SK-N-SH (cell line): Measurements from ENCODE around the gene CDO1. TPM values are rescaled to one million over a fixed set of nuclear protein-coding genes. Genes with fewer than 3 reads are reported as not detected.

ENCODE experiments used
- CTCF ChIA-PET: fragments of 300-600, 350-600 bp; formaldehyde crosslinking; extraction: SDS; loops from one replicate; lab custom pipeline; 2021; lab: Yijun Ruan, JAX
- POLR2A ChIA-PET: fragments of 350-600 bp; sonication (Branson Sonifier 250); formaldehyde crosslinking; extraction: SDS; loops from one replicate; lab custom pipeline; 2020; ENCODE audit warnings: antibody characterized with exemption, inconsistent platforms; lab: Yijun Ruan, JAX
- DNase-seq: peaks from one replicate; pipeline ENCODE4 v3.0.0; 2012
- H2AFZ ChIP-seq: fragments of 200-600 bp; sonication (generic); 2 replicates; pipeline ENCODE4 v1.8.1; 2016; ENCODE audit warnings: antibody characterized with exemption, mild to moderate bottlenecking, low read depth
- H3F3A ChIP-seq: fragments of 200-600 bp; sonication (generic); replicated peaks from 2 replicates; pipeline ENCODE3; 2016; ENCODE audit warnings: antibody characterized with exemption, mild to moderate bottlenecking; ENCODE audit not compliant: insufficient read depth
- H3K27ac ChIP-seq, 2 experiments: fragments of 200-500 bp in 1 of 2; fragments of 200-600 bp in 1 of 2; sonication (Bioruptor generic) in 1 of 2; sonication (generic), shearing (Covaris generic) in 1 of 2; 2 replicates each; pipeline versions ENCODE4 v1.5.1 to v1.6.1; 2014 to 2016; ENCODE audit warnings: low read depth in 2 of 2, inconsistent platforms in 1 of 2, low read length in 1 of 2, mild to moderate bottlenecking in 1 of 2, mixed read lengths in 1 of 2
- H3K27me3 ChIP-seq: fragments of 200-600 bp; sonication (generic), shearing (Covaris generic); 2 replicates; pipeline ENCODE4 v1.6.1; 2016; ENCODE audit warnings: mixed run types; ENCODE audit not compliant: insufficient read depth
- H3K36me3 ChIP-seq, 2 experiments: fragments of 200-500 bp in 1 of 2; fragments of 200-600 bp in 1 of 2; sonication (Bioruptor generic) in 1 of 2; sonication (generic) in 1 of 2; replicated peaks in 1 of 2; 2 replicates each; pipeline versions ENCODE3 to v1.5.1; 2014 to 2016; ENCODE audit warnings: low read length in 1 of 2, mild to moderate bottlenecking in 1 of 2; ENCODE audit not compliant: insufficient read depth in 2 of 2, control insufficient read depth in 1 of 2
- H3K4me1 ChIP-seq, 2 experiments: fragments of 200-500 bp in 1 of 2; fragments of 200-600 bp in 1 of 2; sonication (Bioruptor generic) in 1 of 2; sonication (generic), shearing (Covaris generic) in 1 of 2; 2 replicates each; pipeline versions ENCODE4 v1.5.1 to v1.6.1; 2014 to 2016; ENCODE audit warnings: low read depth in 1 of 2, low read length in 1 of 2, mixed run types in 1 of 2; ENCODE audit not compliant: insufficient read depth in 2 of 2, control insufficient read depth in 1 of 2
- H3K4me2 ChIP-seq: fragments of 200-600 bp; sonication (generic), shearing (Covaris generic); 2 replicates; pipeline ENCODE4 v1.6.1; 2017; ENCODE audit warnings: mixed run types
- H3K4me3 ChIP-seq, 2 experiments: fragments of 200-500 bp in 1 of 2; fragments of 200-600 bp in 1 of 2; sonication (Bioruptor generic) in 1 of 2; sonication (generic), shearing (Covaris generic) in 1 of 2; 2 replicates each; pipeline versions ENCODE4 v1.5.1 to v1.8.1; 2014 to 2016; ENCODE audit warnings: low read depth in 2 of 2, inconsistent platforms in 1 of 2, low read length in 1 of 2, mild to moderate bottlenecking in 1 of 2, mixed read lengths in 1 of 2, moderate library complexity in 1 of 2
- H3K79me2 ChIP-seq: fragments of 200-600 bp; sonication (generic); 2 replicates; pipeline ENCODE4 v1.8.1; 2017; ENCODE audit warnings: mild to moderate bottlenecking; ENCODE audit not compliant: insufficient read depth
- H3K9ac ChIP-seq: fragments of 200-600 bp; sonication (generic); 2 replicates; pipeline ENCODE4 v1.6.1; 2017; ENCODE audit warnings: mixed run types
- H3K9me2 ChIP-seq: fragments of 200-600 bp; sonication (generic); 2 replicates; pipeline ENCODE4 v1.6.1; 2017; ENCODE audit warnings: mixed run types
- H3K9me3 ChIP-seq: fragments of 200-600 bp; sonication (generic); 2 replicates; pipeline ENCODE4 v1.6.1; 2017; ENCODE audit warnings: mixed run types, mild to moderate bottlenecking, moderate library complexity
- H4K20me1 ChIP-seq: fragments of 200-600 bp; sonication (generic); 2 replicates; pipeline ENCODE4 v1.6.1; 2017; ENCODE audit warnings: mild to moderate bottlenecking, mixed run types; ENCODE audit not compliant: insufficient read depth
- ELF1 ChIP-seq: IDR thresholded peaks from 2 replicates; pipeline ENCODE4 v1.4.0; 2012
- FOSL2 ChIP-seq: IDR thresholded peaks from 2 replicates; pipeline ENCODE4 v1.4.0; 2012; ENCODE audit warnings: low read depth, mild to moderate bottlenecking, moderate library complexity, borderline replicate concordance
- JUND ChIP-seq: IDR thresholded peaks from 2 replicates; pipeline ENCODE4 v1.4.0; 2012
- MEF2A ChIP-seq: IDR thresholded peaks from 2 replicates; pipeline ENCODE4 v1.4.0; 2012; ENCODE audit warnings: low read depth, borderline replicate concordance
- NFIC ChIP-seq: IDR thresholded peaks from 2 replicates; pipeline ENCODE4 v1.4.0; 2012; ENCODE audit warnings: borderline replicate concordance
- RXRA ChIP-seq: IDR thresholded peaks from 2 replicates; pipeline ENCODE4 v1.4.0; 2012; ENCODE audit warnings: low read depth, mild to moderate bottlenecking, borderline replicate concordance
- SIN3A ChIP-seq: IDR thresholded peaks from 2 replicates; pipeline ENCODE4 v1.6.1; 2012; ENCODE audit warnings: low read depth, mild to moderate bottlenecking, low read length, moderate library complexity, borderline replicate concordance
- SMC3 ChIP-seq: IDR thresholded peaks from 2 replicates; pipeline ENCODE4 v1.6.1; 2012; ENCODE audit warnings: low read depth, low read length, improper control_type of control experiment
- TAF1 ChIP-seq: IDR thresholded peaks from 2 replicates; pipeline ENCODE4 v1.6.1; 2012; ENCODE audit warnings: low read depth, mild to moderate bottlenecking, low read length, moderate library complexity, borderline replicate concordance
- TCF12 ChIP-seq: IDR thresholded peaks from 2 replicates; pipeline ENCODE4 v1.4.0; 2012
- WGBS: methylation state at CpG from one replicate; pipeline ENCODE4 v1.1.6; 2017; ENCODE audit warnings: low lambda C conversion rate; 5-methylcytosine and 5-hydroxymethylcytosine counted together
- polyA plus RNA-seq, 3 experiments: library from polyadenylated mRNA; depleted of rRNA; stranded (reverse); fragments of >200 nt; gene quantifications; 2 replicates each; pipeline ENCODE4 v1.2.3, GENCODE V29; 2012
- TF ChIP-seq, protein P1 (sequence below): IDR thresholded peaks from 2 replicates; pipeline ENCODE4 v1.4.0; 2012; ENCODE audit warnings: low read depth, borderline replicate concordance
- TF ChIP-seq, protein P2 (sequence below): fragments of 200-600 bp; sonication (generic); IDR thresholded peaks from 2 replicates; pipeline ENCODE4 v1.6.1; 2017; ENCODE audit warnings: antibody characterized with exemption, mild to moderate bottlenecking, moderate library complexity
- TF ChIP-seq, protein P3 (sequence below): fragments of 150-350 bp; IDR thresholded peaks from 2 replicates; pipeline ENCODE4 v1.6.1; 2017; ENCODE audit warnings: antibody characterized with exemption, low read length, low read depth, borderline replicate concordance
- TF ChIP-seq, protein P4 (sequence below): IDR thresholded peaks from 2 replicates; pipeline ENCODE4 v1.4.0; 2012; ENCODE audit warnings: low read depth, borderline replicate concordance
- TF ChIP-seq, protein P5 (sequence below): fragments of 150-350 bp; IDR thresholded peaks from 2 replicates; pipeline ENCODE4 v1.6.1; 2016; ENCODE audit warnings: mild to moderate bottlenecking, low read depth, low read length
- TF ChIP-seq, protein P6 (sequence below): IDR thresholded peaks from 2 replicates; pipeline ENCODE4 v1.6.1; 2012; ENCODE audit warnings: mild to moderate bottlenecking, low read depth, low read length, moderate library complexity

Gene CDO1
- polyA plus RNA-seq, 1 of the 3 experiments (the other 2 are of a cell fraction): 3.1 TPM

DNA sequence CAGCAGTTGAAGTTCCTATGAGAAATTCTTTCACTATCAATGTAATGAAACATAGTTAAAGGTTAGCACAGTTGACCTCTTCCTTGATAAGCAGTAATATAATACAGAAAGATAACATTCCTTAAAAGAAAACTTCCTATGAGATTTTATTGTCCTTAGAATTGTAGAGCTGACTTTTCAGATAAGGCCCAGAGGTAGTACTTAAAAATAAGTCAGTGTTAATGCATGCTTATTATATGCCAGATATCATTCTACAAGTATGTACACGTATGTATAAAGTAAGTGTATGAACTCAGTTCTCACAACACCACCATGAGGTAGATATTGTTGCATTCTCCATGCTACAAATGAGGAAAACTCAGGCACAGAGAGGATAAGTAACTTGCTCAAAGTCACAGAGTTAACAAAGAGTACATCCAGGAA is 40.6 kb upstream of the CDO1 start:
- ChIA-PET POLR2A (no interaction called here), CTCF (no interaction called here)
- H3K9me2 ChIP-seq: no peaks in the 10 kb centered on the region
- TF ChIP-seq SIN3A (no peak), JUND (no peak), SMC3 (no peak), RXRA (no peak), ELF1 (no peak), TAF1 (no peak), FOSL2 (no peak), MEF2A (no peak), NFIC (no peak), TCF12 (no peak)
- TF ChIP-seq, protein P1, sequence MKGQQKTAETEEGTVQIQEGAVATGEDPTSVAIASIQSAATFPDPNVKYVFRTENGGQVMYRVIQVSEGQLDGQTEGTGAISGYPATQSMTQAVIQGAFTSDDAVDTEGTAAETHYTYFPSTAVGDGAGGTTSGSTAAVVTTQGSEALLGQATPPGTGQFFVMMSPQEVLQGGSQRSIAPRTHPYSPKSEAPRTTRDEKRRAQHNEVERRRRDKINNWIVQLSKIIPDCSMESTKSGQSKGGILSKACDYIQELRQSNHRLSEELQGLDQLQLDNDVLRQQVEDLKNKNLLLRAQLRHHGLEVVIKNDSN: no peak
- TF ChIP-seq, protein P2, sequence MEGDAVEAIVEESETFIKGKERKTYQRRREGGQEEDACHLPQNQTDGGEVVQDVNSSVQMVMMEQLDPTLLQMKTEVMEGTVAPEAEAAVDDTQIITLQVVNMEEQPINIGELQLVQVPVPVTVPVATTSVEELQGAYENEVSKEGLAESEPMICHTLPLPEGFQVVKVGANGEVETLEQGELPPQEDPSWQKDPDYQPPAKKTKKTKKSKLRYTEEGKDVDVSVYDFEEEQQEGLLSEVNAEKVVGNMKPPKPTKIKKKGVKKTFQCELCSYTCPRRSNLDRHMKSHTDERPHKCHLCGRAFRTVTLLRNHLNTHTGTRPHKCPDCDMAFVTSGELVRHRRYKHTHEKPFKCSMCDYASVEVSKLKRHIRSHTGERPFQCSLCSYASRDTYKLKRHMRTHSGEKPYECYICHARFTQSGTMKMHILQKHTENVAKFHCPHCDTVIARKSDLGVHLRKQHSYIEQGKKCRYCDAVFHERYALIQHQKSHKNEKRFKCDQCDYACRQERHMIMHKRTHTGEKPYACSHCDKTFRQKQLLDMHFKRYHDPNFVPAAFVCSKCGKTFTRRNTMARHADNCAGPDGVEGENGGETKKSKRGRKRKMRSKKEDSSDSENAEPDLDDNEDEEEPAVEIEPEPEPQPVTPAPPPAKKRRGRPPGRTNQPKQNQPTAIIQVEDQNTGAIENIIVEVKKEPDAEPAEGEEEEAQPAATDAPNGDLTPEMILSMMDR: no peak
- TF ChIP-seq, protein P3, sequence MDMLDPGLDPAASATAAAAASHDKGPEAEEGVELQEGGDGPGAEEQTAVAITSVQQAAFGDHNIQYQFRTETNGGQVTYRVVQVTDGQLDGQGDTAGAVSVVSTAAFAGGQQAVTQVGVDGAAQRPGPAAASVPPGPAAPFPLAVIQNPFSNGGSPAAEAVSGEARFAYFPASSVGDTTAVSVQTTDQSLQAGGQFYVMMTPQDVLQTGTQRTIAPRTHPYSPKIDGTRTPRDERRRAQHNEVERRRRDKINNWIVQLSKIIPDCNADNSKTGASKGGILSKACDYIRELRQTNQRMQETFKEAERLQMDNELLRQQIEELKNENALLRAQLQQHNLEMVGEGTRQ: no peak
- TF ChIP-seq, protein P4, sequence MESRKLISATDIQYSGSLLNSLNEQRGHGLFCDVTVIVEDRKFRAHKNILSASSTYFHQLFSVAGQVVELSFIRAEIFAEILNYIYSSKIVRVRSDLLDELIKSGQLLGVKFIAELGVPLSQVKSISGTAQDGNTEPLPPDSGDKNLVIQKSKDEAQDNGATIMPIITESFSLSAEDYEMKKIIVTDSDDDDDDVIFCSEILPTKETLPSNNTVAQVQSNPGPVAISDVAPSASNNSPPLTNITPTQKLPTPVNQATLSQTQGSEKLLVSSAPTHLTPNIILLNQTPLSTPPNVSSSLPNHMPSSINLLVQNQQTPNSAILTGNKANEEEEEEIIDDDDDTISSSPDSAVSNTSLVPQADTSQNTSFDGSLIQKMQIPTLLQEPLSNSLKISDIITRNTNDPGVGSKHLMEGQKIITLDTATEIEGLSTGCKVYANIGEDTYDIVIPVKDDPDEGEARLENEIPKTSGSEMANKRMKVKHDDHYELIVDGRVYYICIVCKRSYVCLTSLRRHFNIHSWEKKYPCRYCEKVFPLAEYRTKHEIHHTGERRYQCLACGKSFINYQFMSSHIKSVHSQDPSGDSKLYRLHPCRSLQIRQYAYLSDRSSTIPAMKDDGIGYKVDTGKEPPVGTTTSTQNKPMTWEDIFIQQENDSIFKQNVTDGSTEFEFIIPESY: no peak
- TF ChIP-seq, protein P5, sequence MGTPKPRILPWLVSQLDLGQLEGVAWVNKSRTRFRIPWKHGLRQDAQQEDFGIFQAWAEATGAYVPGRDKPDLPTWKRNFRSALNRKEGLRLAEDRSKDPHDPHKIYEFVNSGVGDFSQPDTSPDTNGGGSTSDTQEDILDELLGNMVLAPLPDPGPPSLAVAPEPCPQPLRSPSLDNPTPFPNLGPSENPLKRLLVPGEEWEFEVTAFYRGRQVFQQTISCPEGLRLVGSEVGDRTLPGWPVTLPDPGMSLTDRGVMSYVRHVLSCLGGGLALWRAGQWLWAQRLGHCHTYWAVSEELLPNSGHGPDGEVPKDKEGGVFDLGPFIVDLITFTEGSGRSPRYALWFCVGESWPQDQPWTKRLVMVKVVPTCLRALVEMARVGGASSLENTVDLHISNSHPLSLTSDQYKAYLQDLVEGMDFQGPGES: no peak
- TF ChIP-seq, protein P6, sequence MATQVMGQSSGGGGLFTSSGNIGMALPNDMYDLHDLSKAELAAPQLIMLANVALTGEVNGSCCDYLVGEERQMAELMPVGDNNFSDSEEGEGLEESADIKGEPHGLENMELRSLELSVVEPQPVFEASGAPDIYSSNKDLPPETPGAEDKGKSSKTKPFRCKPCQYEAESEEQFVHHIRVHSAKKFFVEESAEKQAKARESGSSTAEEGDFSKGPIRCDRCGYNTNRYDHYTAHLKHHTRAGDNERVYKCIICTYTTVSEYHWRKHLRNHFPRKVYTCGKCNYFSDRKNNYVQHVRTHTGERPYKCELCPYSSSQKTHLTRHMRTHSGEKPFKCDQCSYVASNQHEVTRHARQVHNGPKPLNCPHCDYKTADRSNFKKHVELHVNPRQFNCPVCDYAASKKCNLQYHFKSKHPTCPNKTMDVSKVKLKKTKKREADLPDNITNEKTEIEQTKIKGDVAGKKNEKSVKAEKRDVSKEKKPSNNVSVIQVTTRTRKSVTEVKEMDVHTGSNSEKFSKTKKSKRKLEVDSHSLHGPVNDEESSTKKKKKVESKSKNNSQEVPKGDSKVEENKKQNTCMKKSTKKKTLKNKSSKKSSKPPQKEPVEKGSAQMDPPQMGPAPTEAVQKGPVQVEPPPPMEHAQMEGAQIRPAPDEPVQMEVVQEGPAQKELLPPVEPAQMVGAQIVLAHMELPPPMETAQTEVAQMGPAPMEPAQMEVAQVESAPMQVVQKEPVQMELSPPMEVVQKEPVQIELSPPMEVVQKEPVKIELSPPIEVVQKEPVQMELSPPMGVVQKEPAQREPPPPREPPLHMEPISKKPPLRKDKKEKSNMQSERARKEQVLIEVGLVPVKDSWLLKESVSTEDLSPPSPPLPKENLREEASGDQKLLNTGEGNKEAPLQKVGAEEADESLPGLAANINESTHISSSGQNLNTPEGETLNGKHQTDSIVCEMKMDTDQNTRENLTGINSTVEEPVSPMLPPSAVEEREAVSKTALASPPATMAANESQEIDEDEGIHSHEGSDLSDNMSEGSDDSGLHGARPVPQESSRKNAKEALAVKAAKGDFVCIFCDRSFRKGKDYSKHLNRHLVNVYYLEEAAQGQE: no peak
- H3F3A ChIP-seq: peaks cover 4% of the 10 kb centered on the region
- no peaks in the 10 kb centered on the region for H3K36me3 ChIP-seq
- H3K9me3 ChIP-seq: no peaks in the 10 kb centered on the region
- H3K79me2 ChIP-seq: peaks cover 88% of the 10 kb centered on the region
- 95% methylated on average over 1 of the region's 1 CpG for WGBS
- no peak overlapping the region for H3K27ac ChIP-seq
- no peak overlapping the region for H3K4me2 ChIP-seq
- no peaks in the 10 kb centered on the region for H3K27me3 ChIP-seq
- H4K20me1 ChIP-seq: peaks cover 20% of the 10 kb centered on the region
- DNase-seq: no peak
- H3K9ac ChIP-seq: no peak overlapping the region
- no peak overlapping the region for H2AFZ ChIP-seq
- H3K4me1 ChIP-seq: peaks cover 0 to 14% of the 10 kb centered on the region in 2 experiments; a peak in 3 of 4 replicates
- H3K4me3 ChIP-seq: no peak overlapping the region
